ENCODE data around the gene LAMA3.

The LAMA3 gene

GRCh38 chr18:23872701-23873550, 183.7 kb downstream of the LAMA3 start:
- Histone ChIP-seq H3K9ac (no peak overlapping the region), H3K36me3 (ENCODE audit: insufficient read depth) (no peaks in the 10 kb centered on the region), H3K27ac (no peak overlapping the region), H3K4me1 (ENCODE audit: low read depth, poor library complexity, severe bottlenecking) (no peaks in the 10 kb centered on the region), H2AFZ (ENCODE audit: low read depth) (no peak overlapping the region), H3K4me3 (IDR thresholded peaks at IDR 0.05; ENCODE audit: insufficient read depth, low read depth, low read length) (no peak overlapping the region), H3K4me2 (no peak overlapping the region), H3K27me3 (ENCODE audit: insufficient read depth, low read depth) (no peaks in the 10 kb centered on the region), H3K79me2 (ENCODE audit: insufficient read depth, low read depth) (no peaks in the 10 kb centered on the region), H4K20me1 (ENCODE audit: insufficient read depth) (no peaks in the 10 kb centered on the region)
- TF ChIP-seq CTCF (conservative IDR thresholded peaks at IDR 0.05; ENCODE audit: low read depth, low read length), result no peak

DNA sequence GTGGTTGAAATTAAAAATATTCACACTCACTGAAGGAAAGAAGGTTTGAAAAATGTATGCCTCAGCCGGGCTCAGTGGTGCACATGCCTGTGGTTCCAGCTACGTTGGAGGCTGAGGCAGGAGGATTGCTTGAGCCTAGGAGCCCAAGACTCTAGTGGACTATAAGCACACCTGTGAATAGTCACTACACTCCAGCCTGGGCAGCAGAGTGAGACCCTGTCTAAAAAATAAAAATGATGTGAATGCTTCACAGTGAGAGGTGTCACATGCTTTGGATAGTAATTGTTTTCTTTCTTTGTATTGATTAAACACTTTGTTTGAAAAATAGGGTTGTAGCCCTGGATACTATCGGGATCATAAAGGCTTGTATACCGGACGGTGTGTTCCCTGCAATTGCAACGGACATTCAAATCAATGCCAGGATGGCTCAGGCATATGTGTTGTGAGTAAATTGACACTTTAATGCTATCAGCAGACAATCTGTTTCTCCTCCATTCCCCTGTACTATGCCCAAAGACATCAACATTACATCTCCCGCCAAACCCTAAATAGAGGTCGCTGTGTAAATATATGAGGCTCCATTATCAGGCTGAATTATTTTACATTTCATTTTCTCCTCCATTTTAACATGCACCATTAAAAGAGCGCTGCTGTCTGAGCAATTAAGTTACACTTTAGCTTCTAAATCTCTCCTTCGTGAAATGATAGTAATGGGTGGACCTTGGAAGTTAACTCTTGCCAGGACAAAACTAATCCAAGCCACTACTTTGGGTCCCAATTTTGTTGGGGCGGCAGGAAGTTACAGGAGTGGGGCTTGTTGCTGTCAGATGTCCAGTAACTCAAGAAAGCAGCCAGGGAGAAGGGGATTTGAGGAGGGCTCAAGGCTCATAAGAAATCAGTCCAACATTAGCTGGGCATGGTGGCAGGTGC, 187.0 kb downstream of the LAMA3 start:
- Histone ChIP-seq H3K36me3 (ENCODE audit: insufficient read depth) (no peaks in the 10 kb centered on the region), H3K27ac (no peak overlapping the region), H3K27me3 (ENCODE audit: insufficient read depth, low read depth) (no peaks in the 10 kb centered on the region), H3K4me2 (no peak overlapping the region), H3K4me1 (ENCODE audit: low read depth, poor library complexity, severe bottlenecking) (no peaks in the 10 kb centered on the region), H3K79me2 (ENCODE audit: insufficient read depth, low read depth) (no peaks in the 10 kb centered on the region), H3K4me3 (IDR thresholded peaks at IDR 0.05; ENCODE audit: insufficient read depth, low read depth, low read length) (no peak overlapping the region), H4K20me1 (ENCODE audit: insufficient read depth) (no peaks in the 10 kb centered on the region), H3K9ac (no peak overlapping the region), H2AFZ (ENCODE audit: low read depth) (no peak overlapping the region)
- no peak for TF ChIP-seq CTCF (conservative IDR thresholded peaks at IDR 0.05; ENCODE audit: low read depth, low read length)

- Histone ChIP-seq H4K20me1 (ENCODE audit: insufficient read depth) (no peaks in the 10 kb centered on the region), H2AFZ (ENCODE audit: low read depth) (no peak overlapping the region), H3K9ac (no peak overlapping the region), H3K36me3 (ENCODE audit: insufficient read depth) (no peaks in the 10 kb centered on the region), H3K4me1 (ENCODE audit: low read depth, poor library complexity, severe bottlenecking) (no peaks in the 10 kb centered on the region), H3K4me2 (no peak overlapping the region), H3K27me3 (ENCODE audit: insufficient read depth, low read depth) (no peaks in the 10 kb centered on the region), H3K79me2 (ENCODE audit: insufficient read depth, low read depth) (no peaks in the 10 kb centered on the region), H3K27ac (no peak overlapping the region), H3K4me3 (IDR thresholded peaks at IDR 0.05; ENCODE audit: insufficient read depth, low read depth, low read length) (no peak overlapping the region)
- TF ChIP-seq CTCF (conservative IDR thresholded peaks at IDR 0.05; ENCODE audit: low read depth, low read length), result no peak
These were observed 187.7 kb downstream of the LAMA3 start for GRCh38 chr18:23876921-23877320.

DNA sequence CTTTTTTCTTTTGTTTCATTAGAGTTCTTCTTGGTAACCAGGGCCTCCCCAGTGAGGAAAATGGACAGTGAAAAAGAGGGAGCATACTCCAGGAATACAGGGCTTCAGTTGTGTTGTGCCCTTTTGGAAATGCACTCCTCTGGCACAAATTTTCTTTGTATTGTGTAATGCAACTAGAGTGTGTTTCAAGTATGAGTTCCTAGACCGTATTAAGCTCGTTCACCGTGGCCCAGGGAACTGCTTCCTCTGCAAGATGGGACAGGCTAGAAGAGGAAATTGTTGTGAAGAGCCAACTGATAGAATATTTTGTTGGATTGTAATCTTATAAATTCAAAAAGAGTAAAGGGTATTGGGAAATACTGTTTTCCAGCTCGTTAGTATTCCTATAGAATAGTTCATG, 188.1 kb downstream of the LAMA3 start:
- Histone ChIP-seq H3K27me3 (ENCODE audit: insufficient read depth, low read depth) (no peaks in the 10 kb centered on the region), H3K36me3 (ENCODE audit: insufficient read depth) (no peaks in the 10 kb centered on the region), H3K4me2 (no peak overlapping the region), H3K79me2 (ENCODE audit: insufficient read depth, low read depth) (no peaks in the 10 kb centered on the region), H3K9ac (no peak overlapping the region), H4K20me1 (ENCODE audit: insufficient read depth) (no peaks in the 10 kb centered on the region), H3K4me1 (ENCODE audit: low read depth, poor library complexity, severe bottlenecking) (no peaks in the 10 kb centered on the region), H2AFZ (ENCODE audit: low read depth) (no peak overlapping the region), H3K27ac (no peak overlapping the region), H3K4me3 (IDR thresholded peaks at IDR 0.05; ENCODE audit: insufficient read depth, low read depth, low read length) (no peak overlapping the region)
- TF ChIP-seq CTCF (conservative IDR thresholded peaks at IDR 0.05; ENCODE audit: low read depth, low read length), result no peak

All from KMS-11 (cell line).